Measurements from ENCODE around the gene PRDM9.

GRCh38 chr5:23525751-23526150, 18.3 kb downstream of the PRDM9 start:
- TF ChIP-seq POLR2A (IDR thresholded peaks at IDR 0.05; ENCODE audit: low read depth, low read length): no peak
- TF ChIP-seq TAF1 (IDR thresholded peaks at IDR 0.05; ENCODE audit: borderline replicate concordance, low read depth, low read length): no peak

All from GM12892 (cell line).